ENCODE data around the gene PALLD.

Gene PALLD

DNA sequence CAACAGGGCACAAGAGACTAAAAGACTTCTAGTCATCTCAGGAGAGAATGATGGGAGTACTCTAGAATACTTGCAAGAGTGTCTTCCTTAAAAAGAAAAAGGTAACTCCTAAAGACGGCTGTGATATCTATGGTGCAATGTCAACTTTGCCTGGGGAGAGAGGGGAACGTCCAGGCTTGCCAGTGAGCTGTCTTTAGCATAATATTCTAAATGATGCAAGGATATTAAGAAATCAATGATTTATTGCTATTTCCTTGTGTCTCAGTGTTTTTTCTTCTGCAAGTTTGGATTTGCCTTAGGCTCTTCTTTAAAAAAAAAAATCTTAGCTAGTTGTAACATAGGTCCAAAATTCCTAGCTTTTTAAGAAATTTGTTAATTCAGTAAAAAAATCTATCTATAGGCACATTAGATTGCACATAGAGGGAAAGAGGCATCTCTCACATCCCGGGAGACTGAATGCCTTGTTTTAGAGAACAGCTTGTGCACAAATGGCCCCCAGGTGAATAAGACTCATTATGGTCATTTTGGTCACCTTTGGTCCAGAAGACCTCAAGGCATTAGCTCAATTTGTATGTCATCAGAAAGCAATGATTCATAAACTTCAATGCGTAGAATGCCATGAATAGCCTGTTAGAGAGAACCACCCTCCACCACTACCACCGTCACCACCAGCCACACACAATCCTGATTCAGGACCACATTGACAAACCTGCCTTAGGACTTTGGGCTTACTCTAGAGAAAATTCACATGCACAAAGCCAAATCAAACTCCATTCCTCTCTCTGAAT is 104.1 kb downstream of the PALLD start:
- no peak for DNase-seq

DNA sequence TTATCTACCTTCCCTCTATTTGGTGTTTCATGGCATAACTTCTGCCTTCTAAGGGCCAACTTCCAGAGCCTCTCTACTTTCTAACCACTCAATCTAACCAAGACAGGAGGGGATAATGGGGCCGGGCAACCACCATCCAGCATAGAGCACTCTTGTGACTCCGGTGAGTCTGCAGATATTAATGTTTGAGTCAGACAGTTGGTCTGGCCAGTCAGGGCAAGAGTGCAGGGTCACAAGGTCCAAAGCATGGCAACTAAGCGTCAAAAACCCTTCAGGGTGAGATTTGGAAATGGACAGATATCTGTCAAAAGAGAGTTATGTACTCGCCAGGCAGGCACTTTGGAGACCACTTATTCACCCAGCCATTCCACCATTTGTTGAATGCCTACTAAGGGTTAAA is 105.0 kb downstream of the PALLD start:
- DNase-seq = no peak

GRCh38 chr4:168604496-168605373 is 107.9 kb downstream of the PALLD start:
- no peak for DNase-seq

- DNase-seq = no peak
Measured at GRCh38 chr4:168605411-168605810, 108.6 kb downstream of the PALLD start.

GRCh38 chr4:168607215-168607614 is 110.4 kb downstream of the PALLD start:
- DNase-seq = no peak

GRCh38 chr4:168608771-168609170 is 111.9 kb downstream of the PALLD start:
- no peak for DNase-seq

DNA sequence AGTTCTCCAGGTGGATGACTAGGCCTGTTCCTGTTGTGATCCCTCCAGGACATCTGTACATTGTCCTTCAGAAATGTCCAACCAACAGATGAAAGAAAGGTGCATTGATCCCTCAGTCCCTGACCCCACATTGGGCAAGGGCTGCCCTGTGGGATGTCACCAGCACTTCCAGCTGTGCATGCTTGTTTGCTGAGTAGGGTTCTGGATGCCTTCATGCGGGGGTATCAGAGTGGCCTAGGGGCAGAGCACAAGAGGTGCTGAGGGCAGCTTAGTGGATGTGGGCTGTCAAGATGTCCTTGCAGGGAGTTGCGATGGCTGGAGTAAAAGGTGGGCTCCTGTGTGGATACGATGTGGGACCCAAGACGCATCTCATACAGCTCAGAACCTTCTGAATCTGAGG is 112.5 kb downstream of the PALLD start:
- no peak for DNase-seq

DNA sequence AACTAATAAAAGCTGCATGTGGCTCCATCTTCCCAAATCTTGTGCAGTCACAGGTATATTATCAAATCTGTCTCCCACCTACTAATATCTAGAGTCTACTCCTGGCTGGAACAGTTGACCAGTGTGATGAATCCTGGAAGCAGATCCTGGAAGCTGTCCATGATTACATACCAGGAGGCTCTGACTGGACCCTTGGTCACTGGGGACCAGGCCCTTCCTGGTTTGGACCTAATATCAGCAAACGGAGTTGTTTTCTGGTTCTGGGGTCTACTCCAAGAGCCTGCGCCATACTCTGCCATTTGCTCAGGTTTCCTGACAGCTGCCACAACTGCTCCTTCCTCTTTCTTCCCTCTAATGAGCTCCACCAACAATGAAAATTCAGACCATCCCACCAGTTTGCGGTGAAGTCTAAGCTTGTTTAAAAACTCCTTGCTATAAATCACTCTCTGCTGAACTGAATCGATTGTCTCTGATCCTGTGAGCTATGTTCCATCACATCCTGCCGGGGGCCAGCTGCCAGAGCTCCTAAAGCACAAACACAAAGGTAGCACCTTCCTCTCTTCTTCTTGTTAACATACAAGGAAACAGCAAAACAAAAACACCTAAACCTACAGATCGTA is 114.2 kb downstream of the PALLD start:
- no peak for DNase-seq

DNA sequence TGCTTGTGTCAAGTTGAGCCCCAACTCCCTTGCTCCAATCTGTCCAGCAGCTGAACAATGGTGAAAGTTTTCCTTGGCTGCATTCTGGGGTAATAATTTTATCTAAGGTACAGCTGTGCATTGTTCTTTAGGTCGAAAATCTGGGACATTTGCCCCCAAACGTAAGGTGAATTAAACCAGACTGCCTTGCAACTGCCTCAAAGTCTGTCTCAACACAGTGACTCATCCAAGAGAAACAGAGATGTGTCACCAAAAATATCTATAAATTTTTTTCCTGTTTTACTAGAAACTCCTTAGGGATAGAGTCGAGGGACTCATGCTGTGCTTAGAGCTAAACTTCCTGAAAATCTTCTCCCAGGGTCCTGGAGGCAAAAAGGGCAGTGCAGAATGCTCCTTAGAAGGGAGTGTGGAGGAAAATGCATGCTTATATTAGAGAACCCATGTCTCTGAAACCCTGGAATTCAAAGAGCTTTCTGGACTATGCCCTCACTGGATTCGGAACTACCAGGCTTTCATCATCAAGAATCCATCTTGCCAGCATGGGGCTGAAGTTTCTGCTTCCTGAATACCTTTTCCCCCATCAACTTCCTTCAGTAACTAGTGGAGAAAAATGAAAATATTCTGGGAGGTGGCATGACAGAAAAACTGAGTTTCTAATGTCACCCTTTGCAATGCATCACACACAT is 115.7 kb downstream of the PALLD start:
- no peak for DNase-seq

- no peak for DNase-seq
Measured at GRCh38 chr4:168613869-168614268, 117.0 kb downstream of the PALLD start.

DNA sequence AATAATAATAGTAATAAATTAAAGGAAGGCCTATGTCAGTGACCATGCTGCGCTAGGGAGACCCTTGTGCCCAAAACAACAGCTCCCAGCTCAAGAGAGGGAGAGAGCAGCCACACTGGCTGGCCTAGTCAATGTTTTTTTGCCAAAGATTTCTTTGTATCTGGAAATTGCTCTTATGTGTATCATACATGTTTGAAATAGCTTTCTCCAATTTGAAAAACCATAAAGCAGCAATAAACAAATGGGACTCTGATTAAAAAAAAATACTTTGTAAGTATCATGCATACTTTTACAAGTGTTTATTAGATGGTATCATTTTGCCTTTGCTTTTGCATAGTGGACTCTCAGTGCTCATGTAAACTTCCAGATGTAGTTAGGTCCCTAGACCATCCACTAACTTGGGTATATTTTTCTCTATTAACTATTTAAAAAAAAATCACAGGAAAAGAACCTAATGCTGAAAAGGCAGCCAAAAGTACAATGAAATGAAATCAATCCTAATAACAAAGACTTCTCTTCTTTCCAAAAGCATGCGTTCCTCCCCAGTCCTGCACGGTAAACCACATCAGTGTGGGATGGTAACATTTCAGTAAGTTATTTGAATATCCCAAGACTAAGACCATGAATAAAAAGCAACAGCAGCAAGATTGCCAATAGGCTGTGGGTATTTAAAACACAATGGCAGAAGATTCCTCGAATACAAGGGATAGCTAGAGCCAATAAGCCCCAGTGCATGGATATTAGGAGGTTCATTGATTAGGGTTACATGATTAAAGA is 117.6 kb downstream of the PALLD start:
- no peak for DNase-seq

DNA sequence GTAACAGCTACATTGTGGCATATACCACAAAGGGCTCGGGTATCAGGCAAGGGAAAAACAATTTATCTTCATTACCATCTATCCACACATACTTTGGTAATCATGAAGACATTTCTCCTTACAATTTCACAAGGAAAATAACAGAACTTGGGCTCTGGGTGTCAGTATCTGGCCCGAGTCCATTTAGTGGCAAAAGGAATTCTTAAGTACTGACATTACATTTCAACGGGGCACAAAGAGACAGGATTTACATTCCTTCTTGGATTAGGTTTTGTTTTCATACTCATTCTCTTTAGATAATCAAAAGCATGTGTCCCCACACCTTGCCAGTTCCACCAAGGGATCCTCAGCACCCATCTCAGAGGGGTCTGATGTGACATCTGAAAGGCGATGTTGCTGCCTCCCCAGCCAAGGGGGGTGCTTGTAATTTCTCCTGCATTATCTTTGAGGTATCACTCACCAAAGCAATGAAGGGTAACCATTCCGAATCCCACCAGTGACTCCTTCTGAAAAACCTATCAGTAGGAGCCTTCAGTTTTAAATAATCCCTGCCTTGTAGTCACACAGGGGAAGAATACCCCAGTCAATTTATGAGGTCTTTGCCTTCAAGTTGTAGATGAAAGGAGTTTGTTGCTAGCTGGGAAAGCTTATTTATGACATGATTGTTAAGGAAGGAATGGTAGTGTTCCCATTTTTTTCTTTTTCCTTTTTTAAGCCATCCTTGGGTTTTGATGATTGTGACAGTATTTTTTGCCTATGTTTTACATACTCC is 118.6 kb downstream of the PALLD start:
- no peak for DNase-seq

- DNase-seq = no peak
Measured at GRCh38 chr4:168618577-168619265, 121.9 kb downstream of the PALLD start.

DNA sequence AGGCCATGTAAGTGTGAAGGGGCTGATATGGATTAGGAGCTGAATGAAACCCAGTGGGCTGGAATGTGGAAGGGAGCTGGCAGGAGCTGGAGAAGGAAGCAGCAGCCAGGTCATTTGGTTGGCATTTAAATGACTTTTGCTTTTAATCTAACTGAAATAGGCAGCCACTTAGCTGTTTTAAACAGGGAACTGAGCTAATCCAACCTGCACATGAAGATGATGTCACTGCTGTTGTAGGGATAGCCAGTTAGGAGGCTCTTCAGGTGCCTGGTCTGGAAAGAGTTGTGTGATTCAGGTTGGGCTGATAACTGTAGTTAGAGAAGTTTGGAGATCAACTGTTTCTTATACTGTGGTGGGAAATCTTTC is 122.4 kb downstream of the PALLD start:
- no peak for DNase-seq

GRCh38 chr4:168621806-168622589 is 125.1 kb downstream of the PALLD start:
- DNase-seq = no peak

DNA sequence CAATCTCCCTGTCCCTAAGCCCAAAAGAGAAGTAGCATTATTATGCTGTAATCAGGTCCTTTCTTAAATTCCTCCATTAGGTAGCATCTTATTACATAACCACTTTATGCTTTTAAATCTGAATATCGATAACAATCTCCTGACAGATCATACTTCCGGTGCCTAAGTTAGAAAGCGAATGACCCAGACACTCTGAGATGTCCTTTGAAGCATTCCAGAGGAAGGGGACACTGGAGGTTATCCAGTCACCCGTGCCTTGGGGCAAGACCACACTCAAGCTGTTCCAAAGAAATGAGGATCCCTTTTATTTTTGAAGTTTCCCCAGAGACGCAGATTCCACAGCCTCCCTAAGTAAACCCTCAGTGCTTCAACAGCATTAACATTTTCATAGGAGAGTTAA is 125.7 kb downstream of the PALLD start:
- no peak for DNase-seq

- DNase-seq = no peak
Measured at GRCh38 chr4:168623011-168623410, 126.2 kb downstream of the PALLD start.

- DNase-seq = no peak
Measured at GRCh38 chr4:168623484-168623883, 126.6 kb downstream of the PALLD start.

DNA sequence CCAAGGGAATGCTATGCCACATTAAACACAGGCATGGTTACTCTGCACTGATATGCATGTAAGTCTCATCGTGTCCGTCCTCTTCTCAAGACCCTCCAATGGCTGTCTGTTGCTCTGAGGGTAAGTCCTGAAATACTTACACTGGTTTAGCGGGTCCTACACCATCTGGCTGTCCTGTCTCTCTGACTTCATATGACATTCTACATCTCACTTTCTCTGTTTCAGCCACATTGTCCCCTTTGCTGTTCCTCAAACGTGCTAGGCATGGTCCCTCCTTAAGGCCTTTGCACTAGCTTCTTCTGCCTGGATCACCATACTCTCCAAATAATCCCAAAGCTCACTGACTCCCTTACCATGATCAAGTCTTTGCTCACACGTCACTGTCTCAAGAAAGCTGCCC is 131.4 kb downstream of the PALLD start:
- no peak for DNase-seq

- no peak for DNase-seq
Measured at GRCh38 chr4:168629566-168629965, 132.7 kb downstream of the PALLD start.
